ENCODE measurements around the gene RPS15.
A peak's percentile ranks its signal among the peaks of the same experiment; 100 is the strongest.

DNA sequence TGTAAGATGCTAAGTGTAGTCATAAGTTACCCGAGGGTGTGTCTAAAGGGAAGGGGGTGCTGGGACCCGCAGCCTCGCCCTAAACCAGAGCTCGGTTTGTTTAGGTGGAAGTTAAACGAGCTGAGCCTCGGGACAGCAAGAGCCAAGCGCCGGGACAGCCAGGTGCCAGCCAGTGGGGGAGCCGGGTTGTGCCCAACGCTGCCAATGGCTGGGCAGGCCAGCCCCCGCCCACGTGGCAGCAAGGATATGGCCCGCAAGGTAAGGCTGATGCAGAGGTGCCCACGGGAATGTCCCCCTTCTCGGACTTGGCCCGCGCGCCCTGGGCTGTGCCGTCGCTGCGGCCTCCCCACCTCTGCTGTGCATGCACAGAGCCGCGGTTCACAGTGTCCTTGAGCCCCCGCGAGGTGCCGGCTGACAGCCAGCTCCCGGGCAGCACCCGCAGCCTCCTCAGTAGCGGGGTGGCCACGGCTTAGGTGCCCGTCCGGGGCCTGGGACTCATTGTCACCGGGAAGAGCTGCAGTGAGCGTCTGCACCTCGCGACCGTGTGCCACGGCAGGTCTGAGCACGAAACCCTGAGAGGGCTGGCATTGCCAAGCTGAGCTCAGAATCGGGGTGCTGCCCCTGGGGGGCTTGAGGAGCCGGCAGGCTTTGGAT is 9.3 kb upstream of the RPS15 start:
- TF ChIP-seq, protein P1, sequence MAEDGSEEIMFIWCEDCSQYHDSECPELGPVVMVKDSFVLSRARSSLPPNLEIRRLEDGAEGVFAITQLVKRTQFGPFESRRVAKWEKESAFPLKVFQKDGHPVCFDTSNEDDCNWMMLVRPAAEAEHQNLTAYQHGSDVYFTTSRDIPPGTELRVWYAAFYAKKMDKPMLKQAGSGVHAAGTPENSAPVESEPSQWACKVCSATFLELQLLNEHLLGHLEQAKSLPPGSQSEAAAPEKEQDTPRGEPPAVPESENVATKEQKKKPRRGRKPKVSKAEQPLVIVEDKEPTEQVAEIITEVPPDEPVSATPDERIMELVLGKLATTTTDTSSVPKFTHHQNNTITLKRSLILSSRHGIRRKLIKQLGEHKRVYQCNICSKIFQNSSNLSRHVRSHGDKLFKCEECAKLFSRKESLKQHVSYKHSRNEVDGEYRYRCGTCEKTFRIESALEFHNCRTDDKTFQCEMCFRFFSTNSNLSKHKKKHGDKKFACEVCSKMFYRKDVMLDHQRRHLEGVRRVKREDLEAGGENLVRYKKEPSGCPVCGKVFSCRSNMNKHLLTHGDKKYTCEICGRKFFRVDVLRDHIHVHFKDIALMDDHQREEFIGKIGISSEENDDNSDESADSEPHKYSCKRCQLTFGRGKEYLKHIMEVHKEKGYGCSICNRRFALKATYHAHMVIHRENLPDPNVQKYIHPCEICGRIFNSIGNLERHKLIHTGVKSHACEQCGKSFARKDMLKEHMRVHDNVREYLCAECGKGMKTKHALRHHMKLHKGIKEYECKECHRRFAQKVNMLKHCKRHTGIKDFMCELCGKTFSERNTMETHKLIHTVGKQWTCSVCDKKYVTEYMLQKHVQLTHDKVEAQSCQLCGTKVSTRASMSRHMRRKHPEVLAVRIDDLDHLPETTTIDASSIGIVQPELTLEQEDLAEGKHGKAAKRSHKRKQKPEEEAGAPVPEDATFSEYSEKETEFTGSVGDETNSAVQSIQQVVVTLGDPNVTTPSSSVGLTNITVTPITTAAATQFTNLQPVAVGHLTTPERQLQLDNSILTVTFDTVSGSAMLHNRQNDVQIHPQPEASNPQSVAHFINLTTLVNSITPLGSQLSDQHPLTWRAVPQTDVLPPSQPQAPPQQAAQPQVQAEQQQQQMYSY (CRISPR knock-in tag; IDR thresholded peaks at IDR 0.05) = no peak
- TF ChIP-seq ETV6 (conservative IDR thresholded peaks at IDR 0.05 in 1 of 2, IDR thresholded peaks at IDR 0.05 in 1 of 2; ENCODE audit: borderline replicate concordance in 1 of 2, low read depth in 1 of 2) (no peak), SUZ12 (IDR thresholded peaks at IDR 0.05; ENCODE audit: unreplicated experiment) (no peak), ELK1 (IDR thresholded peaks at IDR 0.05; ENCODE audit: low read depth, low read length) (no peak), POLR2A (IDR thresholded peaks at IDR 0.05; ENCODE audit: low read depth, low read length) (peak; percentile 42), MXI1 (IDR thresholded peaks at IDR 0.05; ENCODE audit: low read depth, low read length) (no peak), FOXM1 (IDR thresholded peaks at IDR 0.05; ENCODE audit: low read depth, low read length) (no peak)
- TF ChIP-seq, protein P2, sequence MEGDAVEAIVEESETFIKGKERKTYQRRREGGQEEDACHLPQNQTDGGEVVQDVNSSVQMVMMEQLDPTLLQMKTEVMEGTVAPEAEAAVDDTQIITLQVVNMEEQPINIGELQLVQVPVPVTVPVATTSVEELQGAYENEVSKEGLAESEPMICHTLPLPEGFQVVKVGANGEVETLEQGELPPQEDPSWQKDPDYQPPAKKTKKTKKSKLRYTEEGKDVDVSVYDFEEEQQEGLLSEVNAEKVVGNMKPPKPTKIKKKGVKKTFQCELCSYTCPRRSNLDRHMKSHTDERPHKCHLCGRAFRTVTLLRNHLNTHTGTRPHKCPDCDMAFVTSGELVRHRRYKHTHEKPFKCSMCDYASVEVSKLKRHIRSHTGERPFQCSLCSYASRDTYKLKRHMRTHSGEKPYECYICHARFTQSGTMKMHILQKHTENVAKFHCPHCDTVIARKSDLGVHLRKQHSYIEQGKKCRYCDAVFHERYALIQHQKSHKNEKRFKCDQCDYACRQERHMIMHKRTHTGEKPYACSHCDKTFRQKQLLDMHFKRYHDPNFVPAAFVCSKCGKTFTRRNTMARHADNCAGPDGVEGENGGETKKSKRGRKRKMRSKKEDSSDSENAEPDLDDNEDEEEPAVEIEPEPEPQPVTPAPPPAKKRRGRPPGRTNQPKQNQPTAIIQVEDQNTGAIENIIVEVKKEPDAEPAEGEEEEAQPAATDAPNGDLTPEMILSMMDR (IDR thresholded peaks at IDR 0.05 in 2 of 3, conservative IDR thresholded peaks at IDR 0.05 in 1 of 3; ENCODE audit: control insufficient read depth in 2 of 3, extremely low read depth in 1 of 3, insufficient read depth in 1 of 3, low read depth in 3 of 3, low read length in 3 of 3) = no peak
